Neural cell (in vitro differentiated cells): ENCODE results near the gene MS4A14.
"Not testable (repeated sequence)": the region's sequence is repeated elsewhere in the genome, so short reads cannot be mapped to it uniquely, and the experiment has no call there.

Experiments used
- EZH2 ChIP-seq: fragments of 200-600, 300-800 bp; shearing (Covaris generic), sonication (generic); IDR thresholded peaks from 2 replicates; pipeline ENCODE4 v1.6.1; 2014; ENCODE audit warnings: antibody characterized with exemption, low read length, borderline replicate concordance, mild to moderate bottlenecking; ENCODE audit not compliant: insufficient read depth, poor library complexity, severe bottlenecking
- MXI1 ChIP-seq: fragments of 450-650 bp; conservative IDR thresholded peaks from 2 replicates; pipeline ENCODE4 v1.6.1; 2014; ENCODE audit warnings: antibody characterized with exemption, mild to moderate bottlenecking; ENCODE audit not compliant: poor library complexity, severe bottlenecking
- TAF1 ChIP-seq: IDR thresholded peaks from 2 replicates; pipeline ENCODE4 v1.6.1; 2012; ENCODE audit warnings: low read depth
- TF ChIP-seq, protein P1 (sequence below): fragments of 450-650 bp; IDR thresholded peaks from 2 replicates; pipeline ENCODE4 v1.5.1; 2014; ENCODE audit warnings: antibody characterized with exemption, mild to moderate bottlenecking, moderate library complexity; ENCODE audit not compliant: poor library complexity, severe bottlenecking

DNA sequence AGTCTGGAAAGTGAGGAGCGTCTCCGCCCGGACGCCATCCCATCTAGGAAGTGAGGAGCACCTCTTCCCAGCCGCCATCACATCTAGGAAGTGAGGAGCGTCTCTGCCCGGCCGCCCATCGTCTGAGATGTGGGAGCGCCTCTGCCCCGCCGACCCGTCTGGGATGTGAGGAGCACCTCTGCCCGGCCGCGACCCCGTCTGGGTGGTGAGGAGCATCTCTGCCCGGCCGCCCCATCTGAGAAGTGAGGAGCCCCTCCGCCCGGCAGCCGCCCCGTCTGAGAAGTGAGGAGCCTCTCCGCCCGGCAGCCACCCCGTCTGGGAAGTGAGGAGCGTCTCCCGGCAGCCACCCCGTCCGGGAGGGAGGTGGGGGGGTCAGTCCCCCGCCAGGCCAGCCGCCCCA, 54.9 kb downstream of the MS4A14 start:
- TF ChIP-seq, protein P1, sequence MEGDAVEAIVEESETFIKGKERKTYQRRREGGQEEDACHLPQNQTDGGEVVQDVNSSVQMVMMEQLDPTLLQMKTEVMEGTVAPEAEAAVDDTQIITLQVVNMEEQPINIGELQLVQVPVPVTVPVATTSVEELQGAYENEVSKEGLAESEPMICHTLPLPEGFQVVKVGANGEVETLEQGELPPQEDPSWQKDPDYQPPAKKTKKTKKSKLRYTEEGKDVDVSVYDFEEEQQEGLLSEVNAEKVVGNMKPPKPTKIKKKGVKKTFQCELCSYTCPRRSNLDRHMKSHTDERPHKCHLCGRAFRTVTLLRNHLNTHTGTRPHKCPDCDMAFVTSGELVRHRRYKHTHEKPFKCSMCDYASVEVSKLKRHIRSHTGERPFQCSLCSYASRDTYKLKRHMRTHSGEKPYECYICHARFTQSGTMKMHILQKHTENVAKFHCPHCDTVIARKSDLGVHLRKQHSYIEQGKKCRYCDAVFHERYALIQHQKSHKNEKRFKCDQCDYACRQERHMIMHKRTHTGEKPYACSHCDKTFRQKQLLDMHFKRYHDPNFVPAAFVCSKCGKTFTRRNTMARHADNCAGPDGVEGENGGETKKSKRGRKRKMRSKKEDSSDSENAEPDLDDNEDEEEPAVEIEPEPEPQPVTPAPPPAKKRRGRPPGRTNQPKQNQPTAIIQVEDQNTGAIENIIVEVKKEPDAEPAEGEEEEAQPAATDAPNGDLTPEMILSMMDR: not testable (repeated sequence)
- TF ChIP-seq MXI1, EZH2, TAF1: not testable (repeated sequence)
